ENCODE measurements around the gene TANGO6. TPM values are rescaled to one million over a fixed set of nuclear protein-coding genes. Genes with fewer than 3 reads are reported as not detected.
"Not testable (repeated sequence)": the region's sequence is repeated elsewhere in the genome, so short reads cannot be mapped to it uniquely, and the experiment has no call there.

The TANGO6 gene
- total and polyA plus RNA-seq, 2 donors from 2014 or later: 4.5 to 20.6 TPM

DNA sequence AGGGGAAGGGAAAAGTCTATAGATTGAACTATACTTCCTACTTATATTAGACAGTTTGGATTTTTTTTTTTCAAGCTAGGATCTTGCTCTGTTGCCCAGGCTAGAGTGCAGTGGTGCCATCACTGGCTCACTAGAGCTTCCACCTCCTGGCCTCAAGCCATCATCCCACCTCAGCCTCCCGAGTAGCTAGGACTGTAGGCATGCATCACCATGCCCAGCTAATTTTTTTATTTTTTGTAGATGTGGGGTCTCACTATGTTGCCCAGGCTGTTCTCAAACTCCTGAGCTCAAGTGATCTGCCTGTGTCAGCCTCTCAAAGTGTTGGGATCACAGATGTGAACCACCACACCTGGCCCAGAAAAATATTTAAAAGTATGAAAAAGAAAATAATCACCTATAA, 141.1 kb downstream of the TANGO6 start:
- FAIRE-seq (no peak), DNase-seq (no peak)
- no peak overlapping the region for H3K4me3 ChIP-seq (ENCODE audit: low read length in 3 of 3)
- intact Hi-C loops (cut with DNase I): no loop called here
- no peaks in the 10 kb centered on the region for H3K36me3 ChIP-seq (ENCODE audit: control insufficient read depth in 2 of 3, insufficient read depth in 3 of 3, low read length in 3 of 3)
- H3K27me3 ChIP-seq (ENCODE audit: control insufficient read depth, insufficient read depth, low read length): no peaks in the 10 kb centered on the region
- no peaks in the 10 kb centered on the region for H3K9me3 ChIP-seq (ENCODE audit: control insufficient read depth in 2 of 3, insufficient read depth in 1 of 3, low read length in 3 of 3)
- TF ChIP-seq CTCF (IDR thresholded peaks at IDR 0.05; ENCODE audit: borderline replicate concordance, extremely low read depth, insufficient read depth): no peak
- no peak overlapping the region for H3K9ac ChIP-seq (ENCODE audit: low read length in 3 of 3)
- H3K4me1 ChIP-seq (ENCODE audit: control insufficient read depth in 2 of 3, insufficient read depth in 2 of 3, low read depth in 1 of 3, low read length in 3 of 3): no peaks in the 10 kb centered on the region
- H3K27ac ChIP-seq (ENCODE audit: low read depth in 2 of 2, low read length in 2 of 2): no peak overlapping the region

DNA sequence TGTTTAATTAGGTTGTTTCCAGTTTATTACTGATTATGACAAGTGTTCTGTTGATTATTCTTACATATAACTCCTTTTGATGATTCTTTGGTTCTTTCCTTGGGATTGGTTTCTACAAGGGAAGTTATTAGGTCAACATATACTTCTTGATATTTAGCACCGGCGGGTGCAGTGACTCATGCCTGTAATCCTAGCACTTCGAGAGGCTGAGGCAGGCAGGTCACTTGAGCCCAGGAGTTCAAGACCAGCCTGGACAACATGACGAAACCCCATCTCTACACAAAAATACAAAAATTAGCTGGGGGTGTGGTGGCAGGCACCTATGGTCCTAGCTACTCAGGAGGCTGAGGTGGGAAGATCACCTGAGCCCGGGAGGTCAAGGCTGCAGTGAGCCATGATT, 141.9 kb downstream of the TANGO6 start:
- H3K4me3 ChIP-seq (ENCODE audit: low read length in 3 of 3): no peak overlapping the region
- no peaks in the 10 kb centered on the region for H3K27me3 ChIP-seq (ENCODE audit: control insufficient read depth, insufficient read depth, low read length)
- no peaks in the 10 kb centered on the region for H3K36me3 ChIP-seq (ENCODE audit: control insufficient read depth in 2 of 3, insufficient read depth in 3 of 3, low read length in 3 of 3)
- FAIRE-seq: no peak
- no peak overlapping the region for H3K27ac ChIP-seq (ENCODE audit: low read depth in 2 of 2, low read length in 2 of 2)
- no peaks in the 10 kb centered on the region for H3K4me1 ChIP-seq (ENCODE audit: control insufficient read depth in 2 of 3, insufficient read depth in 2 of 3, low read depth in 1 of 3, low read length in 3 of 3)
- H3K9me3 ChIP-seq (ENCODE audit: control insufficient read depth in 2 of 3, insufficient read depth in 1 of 3, low read length in 3 of 3): no peaks in the 10 kb centered on the region
- H3K9ac ChIP-seq (ENCODE audit: low read length in 3 of 3): no peak overlapping the region
- no peak for TF ChIP-seq CTCF (IDR thresholded peaks at IDR 0.05; ENCODE audit: borderline replicate concordance, extremely low read depth, insufficient read depth)
- no peak for DNase-seq
- intact Hi-C loops (cut with DNase I): no loop called here

- H3K4me1 ChIP-seq (ENCODE audit: control insufficient read depth in 2 of 3, insufficient read depth in 2 of 3, low read depth in 1 of 3, low read length in 3 of 3): no peaks in the 10 kb centered on the region
- H3K27me3 ChIP-seq (ENCODE audit: control insufficient read depth, insufficient read depth, low read length): no peaks in the 10 kb centered on the region
- no peak for DNase-seq
- no peak for TF ChIP-seq CTCF (IDR thresholded peaks at IDR 0.05; ENCODE audit: borderline replicate concordance, extremely low read depth, insufficient read depth)
- H3K27ac ChIP-seq (ENCODE audit: low read depth in 2 of 2, low read length in 2 of 2): no peak overlapping the region
- no peak for FAIRE-seq
- no peaks in the 10 kb centered on the region for H3K9me3 ChIP-seq (ENCODE audit: control insufficient read depth in 2 of 3, insufficient read depth in 1 of 3, low read length in 3 of 3)
- intact Hi-C loops (cut with DNase I): no loop called here
- no peak overlapping the region for H3K4me3 ChIP-seq (ENCODE audit: low read length in 3 of 3)
- H3K9ac ChIP-seq (ENCODE audit: low read length in 3 of 3): no peak overlapping the region
- no peaks in the 10 kb centered on the region for H3K36me3 ChIP-seq (ENCODE audit: control insufficient read depth in 2 of 3, insufficient read depth in 3 of 3, low read length in 3 of 3)
Measured at GRCh38 chr16:68985855-68986254, 142.5 kb downstream of the TANGO6 start.

GRCh38 chr16:68987734-68988457, 144.6 kb downstream of the TANGO6 start:
- H3K4me1 ChIP-seq (ENCODE audit: control insufficient read depth in 2 of 3, insufficient read depth in 2 of 3, low read depth in 1 of 3, low read length in 3 of 3): no peaks in the 10 kb centered on the region
- no peak for DNase-seq
- H3K9ac ChIP-seq (ENCODE audit: low read length in 3 of 3): no peak overlapping the region
- no peaks in the 10 kb centered on the region for H3K27me3 ChIP-seq (ENCODE audit: control insufficient read depth, insufficient read depth, low read length)
- no peaks in the 10 kb centered on the region for H3K9me3 ChIP-seq (ENCODE audit: control insufficient read depth in 2 of 3, insufficient read depth in 1 of 3, low read length in 3 of 3)
- no peak for TF ChIP-seq CTCF (IDR thresholded peaks at IDR 0.05; ENCODE audit: borderline replicate concordance, extremely low read depth, insufficient read depth)
- H3K27ac ChIP-seq (ENCODE audit: low read depth in 2 of 2, low read length in 2 of 2): no peak overlapping the region
- no peaks in the 10 kb centered on the region for H3K36me3 ChIP-seq (ENCODE audit: control insufficient read depth in 2 of 3, insufficient read depth in 3 of 3, low read length in 3 of 3)
- no peak for FAIRE-seq
- no peak overlapping the region for H3K4me3 ChIP-seq (ENCODE audit: low read length in 3 of 3)
- intact Hi-C loops (cut with DNase I): no loop called here

DNA sequence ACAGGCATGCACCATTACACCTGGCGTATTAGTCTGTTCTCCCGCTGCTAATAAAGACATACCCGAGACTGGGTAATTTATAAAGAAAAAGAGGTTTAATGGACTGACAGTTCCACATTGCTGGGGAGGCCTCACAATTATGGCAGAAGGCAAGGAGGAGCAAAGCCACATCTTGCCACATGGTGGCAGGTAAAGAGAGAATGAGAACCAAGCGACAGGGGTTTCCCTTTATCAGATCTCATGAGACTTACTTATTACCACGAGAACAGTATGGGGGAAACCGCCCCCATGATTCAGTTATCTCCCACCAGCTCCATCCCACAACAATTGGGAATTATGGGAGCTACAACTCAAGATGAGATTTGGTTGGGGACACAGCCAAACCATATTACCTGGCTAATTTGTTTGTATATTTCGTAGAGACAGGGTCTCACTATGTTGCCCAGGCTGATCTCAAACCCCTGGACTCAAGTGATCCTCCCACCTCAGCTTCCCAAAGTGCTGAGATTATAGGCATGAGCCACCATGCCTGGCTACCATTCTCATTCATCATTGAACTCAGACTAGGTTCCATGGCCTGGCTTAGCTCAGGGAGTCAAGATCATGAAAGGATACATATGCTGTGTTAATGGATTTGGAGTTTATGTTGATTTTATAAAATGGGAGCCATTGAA, 147.0 kb downstream of the TANGO6 start:
- FAIRE-seq; H3K4me3 ChIP-seq (ENCODE audit: low read length in 3 of 3); H3K9ac ChIP-seq (ENCODE audit: low read length in 3 of 3); H3K4me1 ChIP-seq (ENCODE audit: control insufficient read depth in 2 of 3, insufficient read depth in 2 of 3, low read depth in 1 of 3, low read length in 3 of 3); H3K9me3 ChIP-seq (ENCODE audit: control insufficient read depth in 2 of 3, insufficient read depth in 1 of 3, low read length in 3 of 3); H3K27ac ChIP-seq (ENCODE audit: low read depth in 2 of 2, low read length in 2 of 2); H3K27me3 ChIP-seq (ENCODE audit: control insufficient read depth, insufficient read depth, low read length); DNase-seq; H3K36me3 ChIP-seq (ENCODE audit: control insufficient read depth in 2 of 3, insufficient read depth in 3 of 3, low read length in 3 of 3); intact Hi-C loops (cut with DNase I): not testable (repeated sequence)
